H1 (cell line): Measurements from ENCODE around the gene DAO.

Experiments used
- ATF3 ChIP-seq: IDR thresholded peaks from 2 replicates; pipeline ENCODE4 v1.6.1; 2011; ENCODE audit warnings: low read depth, mild to moderate bottlenecking, low read length; ENCODE audit not compliant: insufficient read depth
- CTCF ChIP-seq, 3 experiments: IDR thresholded peaks; 1 replicate in 2 of 3; 2 replicates in 1 of 3; pipeline versions ENCODE4 v1.5.1 to v1.6.1; 2011; ENCODE audit warnings: low read length in 3 of 3, mild to moderate bottlenecking in 3 of 3, inconsistent platforms in 2 of 3, low read depth in 1 of 3, moderate library complexity in 1 of 3; ENCODE audit not compliant: insufficient read depth in 1 of 3; ENCODE audit errors: control extremely low read depth in 1 of 3
- EP300 ChIP-seq, 2 experiments: IDR thresholded peaks; 1 replicate in 1 of 2; 2 replicates in 1 of 2; pipeline ENCODE4 v1.6.1; 2011 to 2012; ENCODE audit warnings: low read depth in 2 of 2, low read length in 2 of 2, mild to moderate bottlenecking in 2 of 2, borderline replicate concordance in 1 of 2, inconsistent platforms in 1 of 2, moderate library complexity in 1 of 2
- EZH2 ChIP-seq: fragments of 200-600 bp; sonication (generic); IDR thresholded peaks from 2 replicates; pipeline ENCODE4 v1.7.1; 2012; ENCODE audit warnings: low read depth, mild to moderate bottlenecking, moderate library complexity, low read length, inconsistent platforms; ENCODE audit not compliant: severe bottlenecking
- PHF8 ChIP-seq: fragments of 200-600 bp; sonication (generic); conservative IDR thresholded peaks from 2 replicates; pipeline ENCODE4 v1.7.1; 2012; ENCODE audit warnings: low read depth, mild to moderate bottlenecking, inconsistent platforms, low read length, moderate library complexity
- POLR2A ChIP-seq, 2 experiments: IDR thresholded peaks; 1 replicate in 1 of 2; 2 replicates in 1 of 2; pipeline ENCODE4 v1.6.1; 2011; ENCODE audit warnings: low read depth in 2 of 2, low read length in 2 of 2, mild to moderate bottlenecking in 2 of 2; ENCODE audit errors: control extremely low read depth in 1 of 2
- POLR2AphosphoS5 ChIP-seq: IDR thresholded peaks from 2 replicates; pipeline ENCODE4 v1.6.1; 2011; ENCODE audit warnings: low read depth, low read length
- RAD21 ChIP-seq, 2 experiments: IDR thresholded peaks in 1 of 2; conservative IDR thresholded peaks in 1 of 2; 2 replicates each; pipeline ENCODE4 v1.6.1; 2011; ENCODE audit warnings: low read depth in 2 of 2, low read length in 2 of 2, improper control_type of control experiment in 1 of 2, inconsistent platforms in 1 of 2, mild to moderate bottlenecking in 1 of 2, moderate library complexity in 1 of 2
- TBP ChIP-seq: IDR thresholded peaks from 2 replicates; pipeline ENCODE4 v1.6.1; 2011; ENCODE audit warnings: low read depth, low read length, improper control_type of control experiment

DNA sequence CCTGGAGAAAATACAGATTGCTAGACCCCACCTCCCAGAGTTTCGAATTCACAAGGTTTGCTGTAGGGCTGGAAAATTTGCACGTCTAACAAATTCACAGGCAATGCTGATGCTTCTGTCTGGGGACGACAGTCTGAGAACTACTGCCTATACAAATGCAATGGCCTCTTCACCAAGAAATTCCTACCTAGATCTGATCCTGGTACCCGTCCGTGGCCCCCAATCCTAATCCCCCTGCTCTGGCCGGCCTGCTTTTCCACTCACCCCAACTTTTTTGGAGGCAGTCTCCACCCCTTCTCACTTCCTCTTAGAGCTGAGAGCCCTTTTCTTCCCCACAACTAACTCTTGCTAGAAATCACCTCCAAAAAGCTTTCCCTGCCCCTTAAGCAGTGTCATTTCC lies 19.4 kb upstream of the DAO start:
- TF ChIP-seq RAD21 (IDR thresholded peaks at IDR 0.05 in 1 of 2, conservative IDR thresholded peaks at IDR 0.05 in 1 of 2; ENCODE audit: low read depth in 2 of 2, low read length in 2 of 2) (no peak), POLR2AphosphoS5 (no peak), TBP (no peak), POLR2A (IDR thresholded peaks at IDR 0.05; ENCODE audit: control extremely low read depth in 1 of 2, low read depth in 2 of 2, low read length in 2 of 2) (no peak), PHF8 (no peak), ATF3 (no peak), EP300 (IDR thresholded peaks at IDR 0.05; ENCODE audit: borderline replicate concordance in 1 of 2, low read depth in 2 of 2, low read length in 2 of 2) (no peak), CTCF (IDR thresholded peaks at IDR 0.05; ENCODE audit: control extremely low read depth in 1 of 3, insufficient read depth in 1 of 3, low read depth in 1 of 3, low read length in 3 of 3) (no peak), EZH2 (no peak)
